ENCODE results near the gene OGG1. TPM values are rescaled to one million over a fixed set of nuclear protein-coding genes. Genes with fewer than 3 reads are reported as not detected.

Gene OGG1
- total RNA-seq, 6 donors from 2014 or later: 13.7 to 49.2 (median 18.3) TPM

DNA sequence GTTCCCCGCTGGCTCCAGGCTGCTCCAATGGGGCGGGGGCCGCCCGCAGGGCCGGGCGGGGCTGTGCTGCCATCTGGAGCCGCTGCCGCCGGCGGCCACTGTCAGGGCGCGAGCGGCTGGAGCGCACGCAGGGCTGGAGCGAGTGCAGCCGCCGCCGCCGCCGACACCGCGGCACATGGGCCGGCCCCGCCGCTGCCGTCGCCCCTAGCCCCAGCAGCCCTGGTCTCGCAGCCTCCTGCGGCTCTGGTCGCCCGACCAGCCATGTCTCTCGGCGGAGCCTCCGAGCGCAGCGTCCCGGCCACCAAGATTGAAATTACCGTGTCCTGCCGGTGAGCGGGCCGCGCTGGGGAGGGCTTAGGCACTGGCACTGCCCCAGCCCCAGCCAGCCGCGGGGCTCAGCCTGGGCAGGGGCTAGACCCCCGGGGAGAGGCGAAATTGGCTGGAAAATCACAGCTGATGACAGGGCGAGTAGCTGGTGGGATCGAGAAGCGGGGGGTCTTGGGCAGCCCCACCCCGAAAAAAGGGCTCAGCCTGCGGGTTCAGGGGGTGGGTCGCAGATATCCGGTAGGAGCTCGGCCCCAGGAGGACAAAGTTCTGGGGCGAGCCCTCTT is 45.9 kb upstream of the OGG1 start, which contains the start of gene CPNE9:
TSS of gene CPNE9 (plus strand) at position 98 of the 611 bp plus-strand sequence. CDS start at position 262, 164 bp downstream.
- 1 to 2% methylated on average over 17 of the region's 56 CpGs for WGBS, 2 donors
- DNase-seq (peak in 1 of 2 donors; percentile 87), ATAC-seq (ENCODE audit: low FRiP score in 2 of 2) (peak in 1 of 2 donors; percentile 23)
- no peaks in the 10 kb centered on the region for H3K9me3 ChIP-seq
- H3K4me3 ChIP-seq: peak within 1 kb of the TSS in 3 of 4 donors; percentile 38 to 50 (median 38)
- TF ChIP-seq POLR2AphosphoS5 (IDR thresholded peaks at IDR 0.05) (no peak), EP300 (IDR thresholded peaks at IDR 0.05) (no peak), POLR2A (IDR thresholded peaks at IDR 0.05) (no peak)
- TF ChIP-seq, protein P1, sequence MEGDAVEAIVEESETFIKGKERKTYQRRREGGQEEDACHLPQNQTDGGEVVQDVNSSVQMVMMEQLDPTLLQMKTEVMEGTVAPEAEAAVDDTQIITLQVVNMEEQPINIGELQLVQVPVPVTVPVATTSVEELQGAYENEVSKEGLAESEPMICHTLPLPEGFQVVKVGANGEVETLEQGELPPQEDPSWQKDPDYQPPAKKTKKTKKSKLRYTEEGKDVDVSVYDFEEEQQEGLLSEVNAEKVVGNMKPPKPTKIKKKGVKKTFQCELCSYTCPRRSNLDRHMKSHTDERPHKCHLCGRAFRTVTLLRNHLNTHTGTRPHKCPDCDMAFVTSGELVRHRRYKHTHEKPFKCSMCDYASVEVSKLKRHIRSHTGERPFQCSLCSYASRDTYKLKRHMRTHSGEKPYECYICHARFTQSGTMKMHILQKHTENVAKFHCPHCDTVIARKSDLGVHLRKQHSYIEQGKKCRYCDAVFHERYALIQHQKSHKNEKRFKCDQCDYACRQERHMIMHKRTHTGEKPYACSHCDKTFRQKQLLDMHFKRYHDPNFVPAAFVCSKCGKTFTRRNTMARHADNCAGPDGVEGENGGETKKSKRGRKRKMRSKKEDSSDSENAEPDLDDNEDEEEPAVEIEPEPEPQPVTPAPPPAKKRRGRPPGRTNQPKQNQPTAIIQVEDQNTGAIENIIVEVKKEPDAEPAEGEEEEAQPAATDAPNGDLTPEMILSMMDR (IDR thresholded peaks at IDR 0.05): no peak
- no peak within 1 kb of the TSS for H3K27ac ChIP-seq
- H3K36me3 ChIP-seq: peaks cover 5 to 42% (median 24%) of the 10 kb centered on the region in 4 donors
- H3K27me3 ChIP-seq: peaks cover 0 to 16% (median 3%) of the 10 kb centered on the region in 4 donors
- H3K4me1 ChIP-seq: peaks cover 14 to 21% (median 16%) of the 10 kb centered on the region in 4 donors

DNA sequence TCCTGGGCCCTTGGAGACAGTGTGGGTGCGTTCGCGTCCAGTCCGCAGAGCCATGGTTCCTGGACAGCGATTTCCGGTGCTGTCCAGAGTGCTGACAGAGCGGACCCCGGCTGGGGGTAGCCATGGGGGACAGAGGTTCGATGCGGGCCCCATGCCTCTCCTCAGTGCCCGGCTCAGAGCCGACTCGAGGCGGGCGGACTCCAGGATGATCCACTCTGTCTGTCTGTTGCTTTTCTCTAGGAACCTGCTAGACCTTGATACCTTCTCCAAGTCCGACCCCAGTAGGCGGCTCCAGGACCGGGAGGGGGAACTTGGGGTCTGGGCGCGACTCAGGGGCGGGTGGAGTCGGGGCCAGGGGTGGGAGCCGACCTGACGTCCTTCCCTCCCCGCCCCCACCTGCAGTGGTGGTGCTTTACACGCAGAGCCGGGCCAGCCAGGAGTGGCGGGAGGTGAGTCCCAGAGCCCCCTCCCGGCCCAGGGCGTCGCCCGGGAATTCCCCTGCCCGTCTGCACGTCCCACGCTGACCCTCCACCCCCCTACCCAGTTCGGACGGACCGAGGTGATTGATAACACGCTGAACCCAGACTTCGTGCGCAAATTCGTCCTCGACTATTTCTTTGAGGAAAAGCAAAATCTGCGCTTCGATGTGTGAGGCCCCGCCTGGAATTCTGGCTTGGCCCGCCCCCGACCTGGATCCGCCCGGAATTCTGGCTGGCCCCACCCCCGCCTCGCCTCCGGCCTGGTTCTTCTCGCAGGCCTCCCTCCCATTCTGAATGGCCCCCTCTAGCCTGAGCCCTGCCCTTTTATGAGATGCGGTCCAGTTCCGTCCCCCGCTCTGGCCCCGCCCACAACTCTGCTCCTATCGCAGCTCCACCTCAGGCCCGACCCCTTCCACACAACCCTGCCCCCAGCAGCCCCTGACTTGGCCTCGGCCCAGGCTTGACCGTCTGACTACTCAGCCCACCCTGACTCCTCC is 45.1 kb upstream of the OGG1 start:
- TF ChIP-seq POLR2AphosphoS5 (IDR thresholded peaks at IDR 0.05): no peak
- TF ChIP-seq EP300 (IDR thresholded peaks at IDR 0.05): no peak
- no peak for TF ChIP-seq POLR2A (IDR thresholded peaks at IDR 0.05)
- TF ChIP-seq, protein P1 (IDR thresholded peaks at IDR 0.05): no peak
- H3K27me3 ChIP-seq: peaks cover 0 to 16% (median 3%) of the 10 kb centered on the region in 4 donors
- ATAC-seq (ENCODE audit: low FRiP score in 2 of 2) (peak; percentile 63 to 66), DNase-seq (peak in 1 of 2 donors; percentile 84)
- H3K36me3 ChIP-seq: peaks cover 5 to 34% (median 21%) of the 10 kb centered on the region in 4 donors
- H3K27ac ChIP-seq: no peak overlapping the region
- peaks cover 14 to 21% (median 16%) of the 10 kb centered on the region in 4 donors for H3K4me1 ChIP-seq
- H3K9me3 ChIP-seq: no peaks in the 10 kb centered on the region
- WGBS, 2 donors: 4% methylated on average over 13 to 62 of the region's 62 CpGs
- H3K4me3 ChIP-seq: peak overlapping the region in 3 of 4 donors; percentile 38 to 50 (median 38)

DNA sequence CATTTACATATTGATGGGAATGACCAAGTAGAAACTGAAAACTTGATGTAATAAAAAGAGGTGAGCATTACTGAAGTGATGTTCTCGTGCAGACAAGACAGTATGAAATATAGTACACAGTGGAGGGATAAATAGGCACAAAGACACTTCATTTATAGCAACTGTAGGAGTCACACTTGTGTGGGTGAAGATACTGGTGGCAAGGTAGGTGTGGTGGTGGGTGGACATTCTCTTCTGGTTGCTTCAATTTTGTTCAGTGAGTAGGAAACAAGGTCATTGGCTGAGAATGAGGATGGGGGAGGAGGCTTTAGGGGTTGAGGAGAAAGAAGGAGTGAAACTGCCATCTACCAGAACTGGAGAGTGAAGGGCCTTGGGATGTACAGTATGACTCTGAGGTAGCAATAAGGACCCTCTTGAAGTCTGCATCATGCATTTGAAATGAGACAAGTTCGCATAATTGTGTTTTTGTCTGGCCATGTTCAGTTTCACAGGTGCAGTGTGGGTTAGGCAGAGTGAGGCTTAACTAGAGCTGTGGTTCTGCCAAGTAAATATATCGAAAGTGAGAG is 39.5 kb upstream of the OGG1 start:
- H3K27me3 ChIP-seq: no peaks in the 10 kb centered on the region
- H3K4me1 ChIP-seq: peaks cover 0 to 2% (median under 1%) of the 10 kb centered on the region in 4 donors
- ATAC-seq (ENCODE audit: low FRiP score in 2 of 2) (no peak), DNase-seq (no peak)
- no peaks in the 10 kb centered on the region for H3K36me3 ChIP-seq
- 75 to 80% methylated on average over 3 of the region's 3 CpGs for WGBS, 2 donors
- H3K4me3 ChIP-seq: no peak overlapping the region
- H3K9me3 ChIP-seq: no peaks in the 10 kb centered on the region
- no peak overlapping the region for H3K27ac ChIP-seq
- TF ChIP-seq POLR2A (IDR thresholded peaks at IDR 0.05) (no peak), POLR2AphosphoS5 (IDR thresholded peaks at IDR 0.05) (no peak), EP300 (IDR thresholded peaks at IDR 0.05) (no peak)
- TF ChIP-seq, protein P1 (IDR thresholded peaks at IDR 0.05): no peak

DNA sequence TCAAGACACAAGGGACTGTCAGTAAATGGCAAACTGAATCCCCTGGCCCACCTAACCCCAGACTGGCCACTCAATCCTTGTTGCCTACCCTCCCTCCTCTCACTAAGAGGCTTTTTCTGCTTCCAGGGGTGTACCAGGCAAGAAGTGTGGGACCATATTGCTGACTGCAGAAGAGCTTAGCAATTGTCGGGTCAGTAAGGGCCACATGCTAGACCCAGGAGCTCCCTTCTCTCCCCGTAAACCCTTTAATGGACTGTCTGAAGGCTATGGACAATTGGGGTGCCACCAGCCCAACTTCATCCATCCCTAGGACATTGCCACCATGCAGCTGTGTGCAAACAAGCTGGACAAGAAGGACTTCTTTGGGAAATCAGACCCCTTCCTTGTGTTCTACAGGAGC is 37.3 kb upstream of the OGG1 start:
- no peak overlapping the region for H3K27ac ChIP-seq
- DNase-seq: no peak
- no peaks in the 10 kb centered on the region for H3K27me3 ChIP-seq
- no peak for TF ChIP-seq POLR2AphosphoS5 (IDR thresholded peaks at IDR 0.05)
- TF ChIP-seq, protein P1 (IDR thresholded peaks at IDR 0.05): no peak
- TF ChIP-seq EP300 (IDR thresholded peaks at IDR 0.05): no peak
- no peak for TF ChIP-seq POLR2A (IDR thresholded peaks at IDR 0.05)
- 85 to 92% methylated on average over 2 of the region's 2 CpGs for WGBS, 2 donors
- no peak for ATAC-seq (ENCODE audit: low FRiP score in 2 of 2)
- no peaks in the 10 kb centered on the region for H3K36me3 ChIP-seq
- no peak overlapping the region for H3K4me3 ChIP-seq
- no peaks in the 10 kb centered on the region for H3K9me3 ChIP-seq
- H3K4me1 ChIP-seq: peaks cover 0 to 5% (median 2%) of the 10 kb centered on the region in 4 donors
